ENCODE measurements around the gene IL1RAPL1. TPM values are rescaled to one million over a fixed set of nuclear protein-coding genes. Genes with fewer than 3 reads are reported as not detected.

Gene IL1RAPL1
- polyA plus RNA-seq (2011; rRNA removed): not detected in 2 replicates
- polyA plus RNA-seq (2012; cell fraction: cytosol; rRNA removed): not detected in 2 replicates
- polyA plus RNA-seq (2012; cell fraction: nucleus; rRNA removed): not detected in 2 replicates
- not detected in 3 replicates for polyA plus RNA-seq (2017; fragmentation: RNase III; extraction: RNeasy Plus Mini Kit Qiagen cat#74134 plus additional on column Dnase treatment)
- polyA minus RNA-seq (2011; rRNA and poly(A)+ RNA removed): not detected in 2 replicates

DNA sequence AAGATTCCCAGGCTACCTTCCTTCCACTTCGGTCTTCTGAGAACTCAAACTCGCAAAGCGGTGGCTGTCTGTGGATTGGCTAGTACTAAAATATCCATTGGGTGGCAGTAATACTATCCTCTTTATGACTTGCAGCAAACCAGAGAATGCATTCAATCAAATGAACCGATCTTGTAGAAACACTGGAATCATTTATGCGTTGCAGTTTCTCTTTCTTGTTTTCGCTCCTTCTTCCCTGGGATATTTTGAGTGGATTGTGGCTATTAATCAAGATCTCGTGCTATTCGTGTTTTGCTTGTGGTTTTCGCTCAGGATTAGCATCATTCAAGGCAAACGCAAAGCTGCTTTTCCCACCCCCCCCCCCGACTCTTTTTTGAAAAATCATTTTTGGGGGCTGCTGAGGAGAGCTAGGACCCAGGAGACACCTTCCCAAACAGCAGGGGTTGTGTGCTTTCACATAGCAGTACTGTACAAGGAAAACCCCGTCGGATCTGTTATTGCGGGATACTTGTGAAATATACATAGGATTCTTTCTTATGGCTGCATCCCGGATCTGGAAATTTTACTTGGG is at the start of gene IL1RAPL1:
IL1RAPL1 (plus strand) TSS at position 466 of the 571 bp plus-strand sequence.
- 0 out of 6 replicates have a peak, but pooled peaks of 1 of the 2 experiments have one; percentile 34 for ATAC-seq
- ChIA-PET CTCF (interaction anchor here (0.6 to 0.8 kb wide), 2 partner anchors 9 to 732 kb away, joined by 3 to 5 read pairs; no protein-coding TSS in a partner anchor), POLR2A (no interaction called here)
- H3K4me2 ChIP-seq: peak within 1 kb of the TSS; percentile 44
- no peaks in the 10 kb centered on the region for H3K4me1 ChIP-seq
- WGBS (ENCODE audit: missing lambda C conversion rate): 12% methylated on average over 14 of the region's 15 CpGs
- no peak within 1 kb of the TSS for H3K27ac ChIP-seq
- peak in 1 of 2 experiments; percentile 15; a peak in 2 of 5 replicates for TF ChIP-seq RAD21 (conservative IDR thresholded peaks at IDR 0.05 in 1 of 2, IDR thresholded peaks at IDR 0.05 in 1 of 2)
- no peak for TF ChIP-seq EP300 (IDR thresholded peaks at IDR 0.05)
- FAIRE-seq: no peak
- H3K9me3 ChIP-seq: no peaks in the 10 kb centered on the region
- DNase-seq (ENCODE audit: low read depth in 1 of 2, low spot score in 1 of 2): peak; percentile 5 to 23
- H3K4me3 ChIP-seq: 0 out of 3 replicates have a peak within 1 kb of the TSS, but pooled peaks have one; percentile 19

DNA sequence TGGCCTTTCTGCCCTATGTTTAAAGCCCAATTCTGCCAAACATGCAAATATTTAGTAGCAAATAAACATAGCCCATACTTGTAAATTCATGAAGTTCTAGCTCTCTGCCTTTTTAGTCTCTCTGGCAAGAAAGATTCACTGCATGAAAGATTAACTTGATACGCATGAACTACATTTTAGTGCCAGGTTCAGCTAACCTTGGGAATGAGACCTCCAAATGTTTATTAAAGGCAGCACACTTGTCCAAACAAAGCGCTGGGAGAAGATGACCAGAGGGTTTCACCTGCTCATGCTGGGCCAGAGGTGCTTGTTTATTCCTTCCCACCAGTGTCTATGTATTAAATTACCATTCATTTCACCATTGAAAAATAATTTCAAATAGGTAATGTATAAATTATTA is 44.5 kb upstream of the IL1RAPL1 start:
- POLR2A ChIA-PET: no interaction called here
- WGBS (ENCODE audit: missing lambda C conversion rate): 50% methylated on average over 2 of the region's 2 CpGs
- no peak overlapping the region for H3K27ac ChIP-seq
- CTCF ChIA-PET: no interaction called here
- H3K9me3 ChIP-seq: no peaks in the 10 kb centered on the region
- TF ChIP-seq SMC3 (IDR thresholded peaks at IDR 0.05) (no peak), NR3C1 (IDR thresholded peaks at IDR 0.05) (no peak), EHMT2 (IDR thresholded peaks at IDR 0.05; ENCODE audit: low read depth) (no peak), ESRRA (IDR thresholded peaks at IDR 0.05; ENCODE audit: borderline replicate concordance, low read length) (no peak)
- TF ChIP-seq, protein P1, sequence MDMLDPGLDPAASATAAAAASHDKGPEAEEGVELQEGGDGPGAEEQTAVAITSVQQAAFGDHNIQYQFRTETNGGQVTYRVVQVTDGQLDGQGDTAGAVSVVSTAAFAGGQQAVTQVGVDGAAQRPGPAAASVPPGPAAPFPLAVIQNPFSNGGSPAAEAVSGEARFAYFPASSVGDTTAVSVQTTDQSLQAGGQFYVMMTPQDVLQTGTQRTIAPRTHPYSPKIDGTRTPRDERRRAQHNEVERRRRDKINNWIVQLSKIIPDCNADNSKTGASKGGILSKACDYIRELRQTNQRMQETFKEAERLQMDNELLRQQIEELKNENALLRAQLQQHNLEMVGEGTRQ (IDR thresholded peaks at IDR 0.05): no peak
- no peak overlapping the region for H3K4me2 ChIP-seq
- no peaks in the 10 kb centered on the region for H3K4me1 ChIP-seq
- H3K4me3 ChIP-seq: no peak overlapping the region
- DNase-seq (ENCODE audit: low read depth in 1 of 2, low spot score in 1 of 2) (no peak), ATAC-seq (no peak), FAIRE-seq (no peak)

DNA sequence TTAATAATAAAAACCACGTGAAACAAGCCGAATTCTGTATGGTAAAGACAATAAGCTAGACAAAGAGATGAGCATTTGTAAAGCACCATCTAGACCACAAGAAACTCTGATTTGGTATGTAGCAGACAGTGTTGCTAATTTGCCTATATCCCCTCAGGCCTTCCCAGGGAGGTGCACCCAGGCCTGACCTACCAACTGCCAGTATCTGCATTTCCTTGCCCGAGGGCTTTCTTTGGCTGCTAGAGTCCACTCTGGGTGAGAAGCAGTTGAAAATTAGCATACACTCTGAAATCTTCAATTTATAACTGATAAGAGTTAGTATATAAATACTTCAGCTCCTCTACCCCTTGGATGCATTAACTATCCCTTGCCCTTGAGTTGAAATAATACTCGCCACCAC is 37.4 kb upstream of the IL1RAPL1 start:
- no peak overlapping the region for H3K4me3 ChIP-seq
- DNase-seq (ENCODE audit: low read depth in 1 of 2, low spot score in 1 of 2) (no peak), ATAC-seq (no peak), FAIRE-seq (peak; percentile 54)
- no peak overlapping the region for H3K4me2 ChIP-seq
- ChIA-PET CTCF (no interaction called here), POLR2A (no interaction called here)
- 28% methylated on average over 4 of the region's 4 CpGs for WGBS (ENCODE audit: missing lambda C conversion rate)
- no peak overlapping the region for H3K27ac ChIP-seq
- no peak for TF ChIP-seq HDAC2 (IDR thresholded peaks at IDR 0.05)
- TF ChIP-seq ESRRA (IDR thresholded peaks at IDR 0.05; ENCODE audit: borderline replicate concordance, low read length): no peak
- TF ChIP-seq POLR2AphosphoS2 (conservative IDR thresholded peaks at IDR 0.05; ENCODE audit: low read length): no peak
- TF ChIP-seq EHF (CRISPR knock-in tag; IDR thresholded peaks at IDR 0.05): no peak
- TF ChIP-seq BHLHE40 (IDR thresholded peaks at IDR 0.05; ENCODE audit: low read depth, low read length): no peak
- TF ChIP-seq, protein P2, sequence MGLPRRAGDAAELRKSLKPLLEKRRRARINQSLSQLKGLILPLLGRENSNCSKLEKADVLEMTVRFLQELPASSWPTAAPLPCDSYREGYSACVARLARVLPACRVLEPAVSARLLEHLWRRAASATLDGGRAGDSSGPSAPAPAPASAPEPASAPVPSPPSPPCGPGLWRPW (IDR thresholded peaks at IDR 0.05): no peak
- no peak for TF ChIP-seq PHF8 (IDR thresholded peaks at IDR 0.05; ENCODE audit: borderline replicate concordance, low read depth)
- TF ChIP-seq, protein P3, sequence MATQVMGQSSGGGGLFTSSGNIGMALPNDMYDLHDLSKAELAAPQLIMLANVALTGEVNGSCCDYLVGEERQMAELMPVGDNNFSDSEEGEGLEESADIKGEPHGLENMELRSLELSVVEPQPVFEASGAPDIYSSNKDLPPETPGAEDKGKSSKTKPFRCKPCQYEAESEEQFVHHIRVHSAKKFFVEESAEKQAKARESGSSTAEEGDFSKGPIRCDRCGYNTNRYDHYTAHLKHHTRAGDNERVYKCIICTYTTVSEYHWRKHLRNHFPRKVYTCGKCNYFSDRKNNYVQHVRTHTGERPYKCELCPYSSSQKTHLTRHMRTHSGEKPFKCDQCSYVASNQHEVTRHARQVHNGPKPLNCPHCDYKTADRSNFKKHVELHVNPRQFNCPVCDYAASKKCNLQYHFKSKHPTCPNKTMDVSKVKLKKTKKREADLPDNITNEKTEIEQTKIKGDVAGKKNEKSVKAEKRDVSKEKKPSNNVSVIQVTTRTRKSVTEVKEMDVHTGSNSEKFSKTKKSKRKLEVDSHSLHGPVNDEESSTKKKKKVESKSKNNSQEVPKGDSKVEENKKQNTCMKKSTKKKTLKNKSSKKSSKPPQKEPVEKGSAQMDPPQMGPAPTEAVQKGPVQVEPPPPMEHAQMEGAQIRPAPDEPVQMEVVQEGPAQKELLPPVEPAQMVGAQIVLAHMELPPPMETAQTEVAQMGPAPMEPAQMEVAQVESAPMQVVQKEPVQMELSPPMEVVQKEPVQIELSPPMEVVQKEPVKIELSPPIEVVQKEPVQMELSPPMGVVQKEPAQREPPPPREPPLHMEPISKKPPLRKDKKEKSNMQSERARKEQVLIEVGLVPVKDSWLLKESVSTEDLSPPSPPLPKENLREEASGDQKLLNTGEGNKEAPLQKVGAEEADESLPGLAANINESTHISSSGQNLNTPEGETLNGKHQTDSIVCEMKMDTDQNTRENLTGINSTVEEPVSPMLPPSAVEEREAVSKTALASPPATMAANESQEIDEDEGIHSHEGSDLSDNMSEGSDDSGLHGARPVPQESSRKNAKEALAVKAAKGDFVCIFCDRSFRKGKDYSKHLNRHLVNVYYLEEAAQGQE (IDR thresholded peaks at IDR 0.05): no peak
- no peak for TF ChIP-seq EP300 (IDR thresholded peaks at IDR 0.05)
- TF ChIP-seq TFCP2L1 (CRISPR knock-in tag; IDR thresholded peaks at IDR 0.05): no peak
- no peak for TF ChIP-seq RAD21 (conservative IDR thresholded peaks at IDR 0.05 in 1 of 2, IDR thresholded peaks at IDR 0.05 in 1 of 2)
- TF ChIP-seq POLR2A (IDR thresholded peaks at IDR 0.05; ENCODE audit: low read length): no peak
- TF ChIP-seq RFX5 (IDR thresholded peaks at IDR 0.05): no peak
- no peak for TF ChIP-seq FOSL2 (IDR thresholded peaks at IDR 0.05)
- no peak for TF ChIP-seq FOSL2 (CRISPR knock-in tag; IDR thresholded peaks at IDR 0.05)
- no peak for TF ChIP-seq GATA3 (IDR thresholded peaks at IDR 0.05; ENCODE audit: borderline replicate concordance)
- H3K9me3 ChIP-seq: no peaks in the 10 kb centered on the region
- no peaks in the 10 kb centered on the region for H3K4me1 ChIP-seq
